WERI-Rb-1 (cell line): ENCODE measurements around the gene GRB14.

ENCODE experiments used
- DNase-seq: peaks from one replicate; pipeline ENCODE4 v3.0.0-alpha.2; 2020
- H3K27ac ChIP-seq: fragments of 250-450 bp; sonication (Bioruptor Pico); 2 replicates; pipeline ENCODE4 v1.5.1; 2020; ENCODE audit warnings: mild to moderate bottlenecking, moderate library complexity
- H3K27me3 ChIP-seq: fragments of 250-450 bp; sonication (Bioruptor Pico); 2 replicates; pipeline ENCODE4 v1.5.1; 2021; ENCODE audit warnings: mild to moderate bottlenecking, low read depth, moderate library complexity; ENCODE audit not compliant: insufficient read depth, severe bottlenecking
- H3K36me3 ChIP-seq: fragments of 250-450 bp; sonication (Bioruptor Pico); 2 replicates; pipeline ENCODE4 v1.5.1; 2020; ENCODE audit warnings: mild to moderate bottlenecking, moderate library complexity
- H3K4me3 ChIP-seq: 2 replicates; pipeline ENCODE4 v1.5.1; 2011; ENCODE audit warnings: low read depth, mild to moderate bottlenecking, control low read depth, low read length
- H3K9me3 ChIP-seq: fragments of 250-450 bp; sonication (Bioruptor Pico); 2 replicates; pipeline ENCODE4 v1.5.1; 2021; ENCODE audit warnings: mild to moderate bottlenecking, moderate library complexity; ENCODE audit not compliant: severe bottlenecking
- CTCF ChIP-seq: IDR thresholded peaks from 2 replicates; pipeline ENCODE4 v1.5.1; 2011; ENCODE audit warnings: low read depth, mild to moderate bottlenecking, control low read depth, inconsistent platforms, low read length

GRB14 gene

GRCh38 chr2:164496421-164496820 is 124.9 kb downstream of the GRB14 start:
- no peaks in the 10 kb centered on the region for H3K27me3 ChIP-seq
- H3K27ac ChIP-seq = no peak overlapping the region
- no peak for TF ChIP-seq CTCF
- H3K36me3 ChIP-seq = no peaks in the 10 kb centered on the region
- DNase-seq = no peak
- H3K4me3 ChIP-seq = no peak overlapping the region
- no peaks in the 10 kb centered on the region for H3K9me3 ChIP-seq

GRCh38 chr2:164495491-164496223 is 125.6 kb downstream of the GRB14 start:
- Histone ChIP-seq H3K9me3 (no peaks in the 10 kb centered on the region), H3K27me3 (no peaks in the 10 kb centered on the region), H3K36me3 (no peaks in the 10 kb centered on the region), H3K4me3 (no peak overlapping the region), H3K27ac (no peak overlapping the region)
- TF ChIP-seq CTCF = peak; percentile 52
- peak; percentile 19 for DNase-seq

DNA sequence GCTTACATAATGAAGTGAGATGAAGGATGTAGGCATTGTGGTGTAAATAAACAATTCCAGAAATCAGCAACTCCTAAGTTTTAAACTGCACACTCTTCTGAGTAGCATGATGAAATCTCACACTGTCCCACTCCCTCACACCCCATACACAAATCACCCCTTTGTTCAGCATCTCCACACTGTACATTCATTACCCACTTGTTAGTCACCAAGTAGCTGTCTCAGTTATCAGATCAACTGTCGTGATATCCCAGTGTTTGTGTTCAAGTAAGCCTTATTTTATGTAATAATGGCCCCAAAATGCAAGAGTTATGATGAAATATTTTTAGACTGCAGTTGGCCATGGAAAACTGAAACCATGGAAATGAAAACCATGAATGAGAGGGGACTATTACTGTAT is 135.7 kb downstream of the GRB14 start:
- TF ChIP-seq CTCF = no peak
- no peaks in the 10 kb centered on the region for H3K27me3 ChIP-seq
- no peak for DNase-seq
- H3K27ac ChIP-seq = no peak overlapping the region
- H3K9me3 ChIP-seq = no peaks in the 10 kb centered on the region
- H3K36me3 ChIP-seq = no peaks in the 10 kb centered on the region
- no peak overlapping the region for H3K4me3 ChIP-seq

GRCh38 chr2:164479460-164479859 is 141.8 kb downstream of the GRB14 start:
- H3K27me3 ChIP-seq = no peaks in the 10 kb centered on the region
- H3K27ac ChIP-seq = no peak overlapping the region
- DNase-seq = peak; percentile 48
- no peaks in the 10 kb centered on the region for H3K36me3 ChIP-seq
- TF ChIP-seq CTCF = peak; percentile 48
- no peak overlapping the region for H3K4me3 ChIP-seq
- H3K9me3 ChIP-seq = no peaks in the 10 kb centered on the region

GRCh38 chr2:164478205-164478604 is 143.1 kb downstream of the GRB14 start:
- no peak for TF ChIP-seq CTCF
- no peaks in the 10 kb centered on the region for H3K27me3 ChIP-seq
- DNase-seq = no peak

GRCh38 chr2:164474873-164475272 is 146.4 kb downstream of the GRB14 start:
- no peak for DNase-seq
- Histone ChIP-seq H3K36me3 (no peaks in the 10 kb centered on the region), H3K27me3 (no peaks in the 10 kb centered on the region), H3K27ac (no peak overlapping the region), H3K9me3 (no peaks in the 10 kb centered on the region), H3K4me3 (no peak overlapping the region)
- no peak for TF ChIP-seq CTCF

More at GRCh38 chr2:164478205-164478604, 143.1 kb downstream of the GRB14 start:
- Histone ChIP-seq H3K36me3 (no peaks in the 10 kb centered on the region), H3K4me3 (no peak overlapping the region), H3K9me3 (no peaks in the 10 kb centered on the region), H3K27ac (no peak overlapping the region)
